ENCODE measurements around the gene FAM13A.

FAM13A gene

DNA sequence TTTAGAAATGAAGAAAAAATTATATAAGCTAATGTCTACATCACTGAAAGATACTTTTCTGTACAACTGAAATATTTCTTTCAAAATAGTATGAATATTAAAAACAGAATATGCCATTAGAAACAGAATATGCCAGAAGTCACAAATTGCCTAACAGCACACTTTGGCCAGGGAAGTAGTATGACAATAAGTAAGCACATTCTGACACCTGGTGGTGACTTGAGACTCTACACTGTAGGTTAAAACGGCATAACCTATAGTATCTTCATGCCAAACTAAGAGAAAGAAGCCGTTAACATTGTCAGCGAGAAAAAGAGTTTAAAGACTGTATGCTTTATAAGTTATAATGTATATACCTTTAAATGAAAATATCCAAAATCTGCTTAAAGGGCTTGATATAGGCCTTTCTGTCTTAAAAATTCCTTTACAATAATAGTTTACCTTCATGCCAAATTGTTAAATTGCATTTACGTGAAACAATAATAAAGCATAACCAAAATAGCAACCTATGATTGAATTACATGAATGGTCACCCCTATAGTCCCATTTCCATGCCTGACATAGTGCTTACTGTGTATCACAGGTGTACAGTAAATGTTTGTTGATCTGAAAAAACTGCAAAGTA lies 32.8 kb downstream of the FAM13A start:
- H3K4me3 ChIP-seq (ENCODE audit: insufficient read depth, low read length, poor library complexity, severe bottlenecking), result no peak overlapping the region
- no peak overlapping the region for H3K9ac ChIP-seq (ENCODE audit: low read length)
- no peaks in the 10 kb centered on the region for H3K79me2 ChIP-seq (ENCODE audit: insufficient read depth, low read length)
- H3K36me3 ChIP-seq (ENCODE audit: low read length), result no peaks in the 10 kb centered on the region
- no peak overlapping the region for H3K4me2 ChIP-seq (ENCODE audit: low read depth, low read length, poor library complexity, severe bottlenecking)
- H4K20me1 ChIP-seq (ENCODE audit: low read depth, low read length), result no peaks in the 10 kb centered on the region
- no peaks in the 10 kb centered on the region for H3K27me3 ChIP-seq (ENCODE audit: low read length)
- H3K9me2 ChIP-seq (replicated peaks; ENCODE audit: insufficient read depth, low read length), result no peaks in the 10 kb centered on the region
- H3K9me3 ChIP-seq (ENCODE audit: insufficient read depth, low read length), result no peaks in the 10 kb centered on the region
- no peaks in the 10 kb centered on the region for H3F3A ChIP-seq (ENCODE audit: insufficient read depth)
- no peak overlapping the region for H2AFZ ChIP-seq (ENCODE audit: low read depth, low read length, severe bottlenecking)
- TF ChIP-seq, protein P1, sequence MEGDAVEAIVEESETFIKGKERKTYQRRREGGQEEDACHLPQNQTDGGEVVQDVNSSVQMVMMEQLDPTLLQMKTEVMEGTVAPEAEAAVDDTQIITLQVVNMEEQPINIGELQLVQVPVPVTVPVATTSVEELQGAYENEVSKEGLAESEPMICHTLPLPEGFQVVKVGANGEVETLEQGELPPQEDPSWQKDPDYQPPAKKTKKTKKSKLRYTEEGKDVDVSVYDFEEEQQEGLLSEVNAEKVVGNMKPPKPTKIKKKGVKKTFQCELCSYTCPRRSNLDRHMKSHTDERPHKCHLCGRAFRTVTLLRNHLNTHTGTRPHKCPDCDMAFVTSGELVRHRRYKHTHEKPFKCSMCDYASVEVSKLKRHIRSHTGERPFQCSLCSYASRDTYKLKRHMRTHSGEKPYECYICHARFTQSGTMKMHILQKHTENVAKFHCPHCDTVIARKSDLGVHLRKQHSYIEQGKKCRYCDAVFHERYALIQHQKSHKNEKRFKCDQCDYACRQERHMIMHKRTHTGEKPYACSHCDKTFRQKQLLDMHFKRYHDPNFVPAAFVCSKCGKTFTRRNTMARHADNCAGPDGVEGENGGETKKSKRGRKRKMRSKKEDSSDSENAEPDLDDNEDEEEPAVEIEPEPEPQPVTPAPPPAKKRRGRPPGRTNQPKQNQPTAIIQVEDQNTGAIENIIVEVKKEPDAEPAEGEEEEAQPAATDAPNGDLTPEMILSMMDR (IDR thresholded peaks at IDR 0.05; ENCODE audit: insufficient read depth, low read length, poor library complexity, severe bottlenecking), result peak; percentile 35
- no peak for TF ChIP-seq EZH2phosphoT487 (conservative IDR thresholded peaks at IDR 0.05; ENCODE audit: low read length)
- no peak overlapping the region for H3K27ac ChIP-seq (ENCODE audit: low read depth, low read length)

DNA sequence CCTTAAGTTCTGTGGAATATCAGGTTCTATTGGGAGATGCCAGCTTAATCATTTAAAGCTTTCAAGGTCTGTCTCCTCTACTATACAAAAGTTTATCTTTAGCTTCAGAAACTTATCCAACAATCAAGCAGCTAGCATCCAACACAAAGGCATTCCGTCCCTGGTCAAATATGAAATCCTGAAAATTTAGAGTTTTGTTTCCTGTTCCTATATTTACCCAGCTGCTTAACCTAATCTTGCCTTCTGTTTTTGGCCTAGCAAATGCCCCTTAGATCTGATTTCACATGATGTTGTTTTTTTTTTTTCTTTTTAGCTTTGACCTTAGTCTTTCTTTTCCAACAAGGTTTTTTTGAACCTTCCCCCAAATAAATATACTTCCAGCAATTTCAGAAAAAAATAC lies 33.8 kb downstream of the FAM13A start:
- H3K9me3 ChIP-seq (ENCODE audit: insufficient read depth, low read length), result no peaks in the 10 kb centered on the region
- TF ChIP-seq, protein P1 (IDR thresholded peaks at IDR 0.05; ENCODE audit: insufficient read depth, low read length, poor library complexity, severe bottlenecking), result no peak
- no peak for TF ChIP-seq EZH2phosphoT487 (conservative IDR thresholded peaks at IDR 0.05; ENCODE audit: low read length)
- no peaks in the 10 kb centered on the region for H3F3A ChIP-seq (ENCODE audit: insufficient read depth)
- no peak overlapping the region for H2AFZ ChIP-seq (ENCODE audit: low read depth, low read length, severe bottlenecking)
- H3K36me3 ChIP-seq (ENCODE audit: low read length), result no peaks in the 10 kb centered on the region
- H3K79me2 ChIP-seq (ENCODE audit: insufficient read depth, low read length), result no peaks in the 10 kb centered on the region
- no peak overlapping the region for H3K4me3 ChIP-seq (ENCODE audit: insufficient read depth, low read length, poor library complexity, severe bottlenecking)
- H3K4me2 ChIP-seq (ENCODE audit: low read depth, low read length, poor library complexity, severe bottlenecking), result no peak overlapping the region
- H3K9me2 ChIP-seq (replicated peaks; ENCODE audit: insufficient read depth, low read length), result no peaks in the 10 kb centered on the region
- H3K9ac ChIP-seq (ENCODE audit: low read length), result no peak overlapping the region
- no peak overlapping the region for H3K27ac ChIP-seq (ENCODE audit: low read depth, low read length)
- no peaks in the 10 kb centered on the region for H4K20me1 ChIP-seq (ENCODE audit: low read depth, low read length)
- H3K27me3 ChIP-seq (ENCODE audit: low read length), result no peaks in the 10 kb centered on the region

GRCh38 chr4:89022426-89023128 lies 34.4 kb downstream of the FAM13A start:
- Histone ChIP-seq H3K27me3 (ENCODE audit: low read length) (no peaks in the 10 kb centered on the region), H3K9me3 (ENCODE audit: insufficient read depth, low read length) (no peaks in the 10 kb centered on the region), H2AFZ (ENCODE audit: low read depth, low read length, severe bottlenecking) (no peak overlapping the region), H3K36me3 (ENCODE audit: low read length) (no peaks in the 10 kb centered on the region), H3K4me2 (ENCODE audit: low read depth, low read length, poor library complexity, severe bottlenecking) (no peak overlapping the region), H3K4me3 (ENCODE audit: insufficient read depth, low read length, poor library complexity, severe bottlenecking) (no peak overlapping the region), H3K9ac (ENCODE audit: low read length) (no peak overlapping the region), H3K79me2 (ENCODE audit: insufficient read depth, low read length) (no peaks in the 10 kb centered on the region), H3F3A (ENCODE audit: insufficient read depth) (no peaks in the 10 kb centered on the region), H4K20me1 (ENCODE audit: low read depth, low read length) (no peaks in the 10 kb centered on the region), H3K27ac (ENCODE audit: low read depth, low read length) (no peak overlapping the region), H3K9me2 (replicated peaks; ENCODE audit: insufficient read depth, low read length) (no peaks in the 10 kb centered on the region)
- TF ChIP-seq, protein P1 (IDR thresholded peaks at IDR 0.05; ENCODE audit: insufficient read depth, low read length, poor library complexity, severe bottlenecking), result no peak
- no peak for TF ChIP-seq EZH2phosphoT487 (conservative IDR thresholded peaks at IDR 0.05; ENCODE audit: low read length)
